HG03064 (cell line): ENCODE measurements around the gene CD151.

Experiments used
- ATAC-seq: cut with Tn5 transposase; IDR thresholded peaks from one replicate; pipeline ENCODE4 v1.9.1; 2021; ENCODE audit warnings: low read depth; ENCODE audit not compliant: unreplicated experiment

Gene CD151

DNA sequence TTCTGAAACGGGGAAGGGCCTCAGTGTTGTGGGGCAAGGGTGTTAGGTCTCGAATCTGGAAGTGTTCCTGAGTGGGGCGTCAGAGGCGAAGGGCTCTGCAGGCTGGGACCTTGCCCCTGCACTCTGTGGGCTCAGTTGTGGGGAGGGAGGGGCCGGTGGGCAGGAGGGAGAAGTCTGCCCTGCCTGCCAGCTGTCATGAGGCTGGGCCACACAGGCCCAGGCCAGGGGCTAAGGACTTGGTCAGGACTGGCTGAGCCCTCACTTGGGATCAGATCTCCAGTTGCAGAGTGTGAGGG lies 4.9 kb upstream of the CD151 start, which contains the start of gene CRACR2B:
Gene CRACR2B (plus strand): TSS at position 23 of the 296 bp plus-strand sequence. CDS start 689 bp downstream, outside the sequence.
- ATAC-seq = no peak

DNA sequence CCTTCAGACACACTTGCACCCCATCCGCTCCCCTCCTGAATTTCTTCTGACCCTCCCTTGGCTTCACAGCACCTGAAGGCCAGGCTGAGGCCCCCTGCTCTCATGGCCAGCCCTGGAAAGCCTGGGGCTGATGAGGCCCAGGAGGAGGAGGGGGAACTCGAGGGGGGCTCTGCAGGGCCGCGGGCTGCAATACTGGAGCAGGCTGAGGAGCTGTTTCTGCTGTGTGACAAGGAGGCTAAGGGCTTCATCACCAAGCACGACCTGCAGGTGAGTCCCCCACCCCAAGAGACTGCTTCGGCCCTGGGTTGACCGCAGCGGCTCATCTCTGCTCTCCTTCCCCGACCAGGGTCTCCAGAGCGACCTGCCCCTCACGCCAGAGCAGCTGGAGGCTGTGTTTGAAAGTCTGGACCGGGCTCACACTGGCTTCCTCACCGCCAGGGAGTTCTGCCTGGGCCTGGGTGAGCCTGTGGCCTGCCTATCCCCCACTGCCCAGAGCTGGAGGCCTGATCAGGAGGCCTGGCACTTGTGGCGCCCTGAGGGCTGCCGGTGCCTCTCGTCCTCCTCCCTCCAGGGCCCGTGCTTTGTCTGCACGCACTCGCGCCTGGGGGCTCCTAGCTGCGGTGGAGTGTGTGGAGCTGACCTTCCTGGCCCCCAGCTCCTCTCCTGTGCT lies 4.1 kb upstream of the CD151 start:
- no peak for ATAC-seq

- ATAC-seq = no peak
Observed at GRCh38 chr11:829176-829846, 3.4 kb upstream of the CD151 start.

DNA sequence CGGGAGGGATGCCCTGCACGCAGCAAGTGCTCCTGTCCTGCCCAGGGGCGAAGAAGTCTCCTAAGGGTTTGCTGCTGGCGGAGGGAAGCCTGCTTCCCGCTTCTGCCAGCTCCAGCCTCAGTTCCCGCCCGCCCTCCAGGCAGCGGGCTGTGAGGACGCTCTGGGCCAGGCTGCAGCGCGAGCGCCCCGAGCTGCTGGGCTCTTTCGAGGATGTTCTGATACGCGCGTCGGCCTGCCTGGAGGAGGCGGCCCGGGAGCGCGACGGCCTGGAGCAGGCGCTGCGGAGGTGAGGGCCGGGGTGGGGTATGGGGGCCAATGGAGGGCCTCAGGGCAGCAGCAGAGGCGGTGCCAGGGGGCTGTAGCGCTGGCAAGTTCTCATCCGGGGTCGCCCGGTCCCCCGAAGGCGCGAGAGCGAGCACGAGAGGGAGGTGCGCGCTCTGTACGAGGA lies 2.9 kb upstream of the CD151 start:
- ATAC-seq = no peak

- ATAC-seq = no peak
Observed at GRCh38 chr11:830295-831117, 2.2 kb upstream of the CD151 start.

DNA sequence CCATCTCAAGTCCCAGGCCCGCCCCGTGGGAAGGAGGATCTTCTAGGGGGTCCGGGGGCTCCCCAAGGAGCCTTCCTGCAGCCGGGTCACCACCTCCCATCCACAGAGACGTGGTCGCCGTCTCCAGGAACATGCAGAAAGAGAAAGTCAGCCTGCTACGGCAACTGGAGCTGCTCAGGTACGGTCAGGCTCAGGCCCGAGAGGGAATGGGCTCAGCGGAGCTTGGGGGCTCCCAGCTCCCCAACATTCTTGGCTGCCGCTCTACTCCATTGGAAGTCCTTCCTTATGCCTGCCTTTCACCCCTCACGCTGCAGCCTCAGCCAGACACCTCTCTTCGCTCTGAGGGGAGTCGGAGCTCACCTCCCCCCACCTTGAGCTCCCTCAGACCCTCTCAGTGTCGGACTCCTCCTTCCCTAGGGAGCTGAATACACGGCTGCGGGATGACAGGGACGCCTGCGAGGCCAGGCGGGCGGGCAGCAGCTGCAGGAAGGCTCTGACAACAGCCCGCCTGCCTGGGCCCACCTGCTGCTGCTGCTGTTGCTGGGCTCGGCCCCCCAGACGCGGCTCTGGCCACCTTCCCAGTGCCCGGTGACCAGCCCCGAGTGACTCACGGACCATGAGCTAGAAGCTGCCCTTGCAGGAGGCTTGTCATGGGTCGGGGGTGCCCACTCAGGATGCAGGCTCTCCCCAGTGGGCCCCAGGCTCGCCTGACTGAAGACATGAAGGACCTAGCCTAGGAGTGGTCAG lies 1.5 kb upstream of the CD151 start:
- no peak for ATAC-seq

GRCh38 chr11:831961-832528 lies 707 bp upstream of the CD151 start:
- no peak for ATAC-seq

DNA sequence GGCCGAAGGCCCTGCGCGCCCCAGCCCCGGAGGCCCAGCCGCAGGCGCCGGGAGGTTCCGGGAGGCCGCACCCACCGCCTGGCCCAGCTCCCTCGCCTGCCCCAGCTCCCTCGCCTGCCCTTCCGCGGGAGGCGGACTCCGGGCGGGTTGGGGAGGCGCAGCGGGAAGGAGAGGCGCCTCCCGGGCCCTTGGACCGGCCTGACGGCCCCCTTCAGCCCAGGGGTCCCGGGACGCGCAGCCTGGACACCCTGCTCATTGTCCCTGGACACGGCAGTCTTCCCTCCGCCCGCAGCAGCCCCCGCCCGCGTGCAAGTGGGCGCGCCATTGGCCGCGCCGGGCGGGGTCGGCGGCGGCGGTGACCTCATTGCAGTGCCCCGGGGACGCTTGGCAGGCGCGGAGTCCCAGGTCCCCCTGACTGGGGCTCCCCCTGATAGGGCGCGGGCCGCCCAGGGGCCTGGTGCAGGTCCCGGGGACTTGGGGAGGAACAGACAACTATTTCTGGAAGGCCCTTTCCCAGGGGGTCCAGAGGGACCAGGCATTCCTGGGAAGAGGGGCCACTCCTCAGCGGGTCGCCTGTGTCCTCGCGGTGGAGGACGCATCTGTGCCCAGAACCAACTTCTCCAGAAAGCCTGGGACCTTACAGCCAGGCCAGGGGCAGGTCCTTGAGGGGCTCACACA lies 501 bp downstream of the CD151 start:
- no peak for ATAC-seq

- no peak for ATAC-seq
Observed at GRCh38 chr11:833849-834311, 1.1 kb downstream of the CD151 start.

GRCh38 chr11:834371-835316 lies 1.9 kb downstream of the CD151 start:
- no peak for ATAC-seq

GRCh38 chr11:836274-836673 lies 3.5 kb downstream of the CD151 start:
- no peak for ATAC-seq

DNA sequence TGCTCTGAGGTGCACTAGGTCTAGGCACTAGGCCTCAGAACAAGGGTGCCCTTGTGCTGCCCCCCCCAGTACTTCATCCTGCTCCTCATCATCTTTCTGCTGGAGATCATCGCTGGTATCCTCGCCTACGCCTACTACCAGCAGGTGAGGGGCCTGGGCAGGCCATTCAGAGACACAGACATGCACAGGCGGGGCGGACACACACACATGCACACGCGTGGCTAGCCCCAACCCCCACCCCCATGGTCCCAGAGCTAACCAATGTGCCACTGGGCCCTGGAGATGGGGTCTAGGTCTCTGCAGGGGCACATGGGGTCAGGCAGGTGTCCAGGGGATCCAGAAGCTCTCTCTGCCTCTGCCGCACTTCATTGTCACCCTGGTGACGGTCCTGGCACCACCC lies 3.9 kb downstream of the CD151 start:
- ATAC-seq = no peak

DNA sequence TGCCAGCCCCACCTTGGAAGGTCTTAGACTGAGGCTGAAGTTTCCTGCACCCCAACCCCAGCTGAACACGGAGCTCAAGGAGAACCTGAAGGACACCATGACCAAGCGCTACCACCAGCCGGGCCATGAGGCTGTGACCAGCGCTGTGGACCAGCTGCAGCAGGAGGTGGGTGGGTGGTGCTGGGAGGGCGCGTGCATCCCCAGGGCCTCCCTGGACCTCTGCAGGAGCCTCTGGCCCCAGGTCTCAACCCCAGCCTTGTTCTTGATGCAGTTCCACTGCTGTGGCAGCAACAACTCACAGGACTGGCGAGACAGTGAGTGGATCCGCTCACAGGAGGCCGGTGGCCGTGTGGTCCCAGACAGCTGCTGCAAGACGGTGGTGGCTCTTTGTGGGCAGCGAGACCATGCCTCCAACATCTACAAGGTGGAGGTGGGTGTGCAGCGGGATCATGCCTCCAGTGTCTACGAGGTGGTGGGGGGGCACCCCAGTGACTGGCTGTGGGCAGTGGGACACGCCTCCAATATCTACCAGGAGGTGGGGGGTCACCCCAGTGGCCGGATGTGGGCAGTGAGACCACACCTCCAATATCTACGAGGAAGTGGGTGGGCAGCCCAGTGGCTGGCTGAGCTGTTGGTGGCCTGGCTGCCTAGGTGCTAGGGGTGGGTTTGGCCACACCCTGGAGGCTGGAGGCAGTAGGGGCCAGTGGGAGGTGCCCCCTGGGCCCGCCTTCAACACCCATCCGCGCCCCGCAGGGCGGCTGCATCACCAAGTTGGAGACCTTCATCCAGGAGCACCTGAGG lies 4.6 kb downstream of the CD151 start:
- no peak for ATAC-seq

- no peak for ATAC-seq
Observed at GRCh38 chr11:837990-838307, 5.2 kb downstream of the CD151 start.

- ATAC-seq = no peak
Observed at GRCh38 chr11:838441-839279, 5.9 kb downstream of the CD151 start.

DNA sequence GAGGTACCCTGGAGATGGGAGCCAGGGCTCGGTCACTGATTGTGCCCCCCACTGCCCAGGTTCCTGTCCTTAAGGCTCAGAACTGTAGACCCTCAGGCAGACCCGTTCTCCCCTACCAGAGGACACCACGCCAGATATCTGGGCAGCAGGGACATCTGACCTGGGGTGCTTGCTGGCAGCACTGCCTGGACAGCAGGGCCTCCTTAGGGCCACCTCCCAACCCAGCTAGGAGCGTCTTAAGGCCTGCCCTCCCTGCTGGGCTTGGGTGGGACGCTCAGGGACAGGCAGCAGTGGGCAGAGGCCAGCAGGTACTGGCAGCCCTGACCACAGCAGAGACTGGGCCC lies 6.5 kb downstream of the CD151 start:
- ATAC-seq = no peak

GRCh38 chr11:839875-840617 lies 7.3 kb downstream of the CD151 start:
- no peak for ATAC-seq
